ENCODE measurements around the gene OR6N2.

OR6N2 gene, protein sequence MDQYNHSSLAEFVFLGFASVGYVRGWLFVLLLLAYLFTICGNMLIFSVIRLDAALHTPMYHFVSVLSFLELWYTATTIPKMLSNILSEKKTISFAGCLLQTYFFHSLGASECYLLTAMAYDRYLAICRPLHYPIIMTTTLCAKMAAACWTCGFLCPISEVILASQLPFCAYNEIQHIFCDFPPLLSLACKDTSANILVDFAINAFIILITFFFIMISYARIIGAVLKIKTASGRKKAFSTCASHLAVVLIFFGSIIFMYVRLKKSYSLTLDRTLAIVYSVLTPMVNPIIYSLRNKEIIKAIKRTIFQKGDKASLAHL

DNA sequence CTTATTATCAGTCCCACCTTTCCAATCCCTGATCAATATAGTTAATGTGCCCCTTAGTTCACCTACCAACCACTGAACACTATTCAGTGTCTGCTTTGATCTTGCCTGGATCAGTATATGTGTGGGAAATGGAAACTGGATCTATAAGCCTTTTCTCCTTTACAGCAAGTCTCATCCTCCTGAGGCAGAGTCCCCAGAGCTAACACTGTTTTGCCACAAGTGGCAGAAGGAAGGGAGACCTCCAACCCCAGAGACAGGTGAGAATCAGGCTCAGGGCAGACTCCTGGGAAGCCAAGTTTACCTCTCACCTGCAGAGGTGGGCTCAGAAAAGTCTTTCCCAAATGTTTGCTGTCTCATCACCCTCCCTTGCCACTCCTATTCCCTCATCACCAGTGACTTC is at the start of gene OR6N2:
TSS of gene OR6N2 (minus strand) at position 101 of the 400 bp plus-strand sequence. CDS start 3,569 bp downstream, outside the sequence.
- no peak for DNase-seq

DNA sequence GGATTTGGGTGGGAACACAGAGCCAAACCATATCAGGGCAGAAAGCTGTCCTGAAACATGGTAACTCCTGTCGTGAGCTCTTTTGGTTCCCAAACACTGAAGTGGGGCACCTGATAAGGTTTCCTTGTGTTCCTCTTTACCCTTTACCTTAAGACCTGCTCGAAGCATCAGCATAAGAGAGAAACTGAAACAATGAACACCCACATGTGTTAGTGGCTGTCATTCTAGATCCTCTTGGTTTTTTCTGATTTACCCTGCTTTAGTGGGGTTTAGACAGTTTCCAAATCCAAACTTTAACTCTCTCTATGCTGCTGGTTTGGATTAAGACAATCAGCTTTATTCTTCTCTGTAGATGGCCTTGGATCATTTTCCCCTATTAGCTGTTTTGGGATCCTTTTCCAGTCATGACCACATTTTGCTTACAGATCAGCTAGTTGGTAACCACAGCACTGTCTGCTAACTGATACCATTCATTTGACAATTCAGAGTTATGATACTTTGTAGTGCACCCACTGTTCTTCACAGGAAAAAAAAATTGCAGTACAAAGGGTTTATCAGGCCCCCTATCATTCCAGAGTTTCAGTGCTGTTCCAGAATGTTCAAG is 49.2 kb upstream of the OR6N2 start:
- DNase-seq = no peak

DNA sequence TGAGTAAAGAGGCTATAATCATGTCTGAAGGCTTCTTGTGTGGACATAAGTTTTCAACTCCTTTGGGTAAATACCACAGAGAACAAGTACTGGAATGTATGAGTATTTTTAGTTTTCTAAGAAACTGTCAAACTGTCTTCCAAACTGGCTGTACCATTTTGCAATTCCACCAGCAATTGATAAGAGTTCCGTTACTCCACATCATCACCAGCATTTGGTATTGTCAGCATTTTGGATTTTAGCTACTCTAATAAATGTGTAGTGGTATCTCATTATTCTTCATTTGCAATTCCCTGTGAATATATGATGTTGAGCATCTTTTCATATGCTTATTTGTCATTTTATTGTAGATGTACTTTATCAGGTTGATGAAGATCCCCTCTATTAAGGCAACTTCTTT is 40.7 kb upstream of the OR6N2 start:
- DNase-seq = no peak

DNA sequence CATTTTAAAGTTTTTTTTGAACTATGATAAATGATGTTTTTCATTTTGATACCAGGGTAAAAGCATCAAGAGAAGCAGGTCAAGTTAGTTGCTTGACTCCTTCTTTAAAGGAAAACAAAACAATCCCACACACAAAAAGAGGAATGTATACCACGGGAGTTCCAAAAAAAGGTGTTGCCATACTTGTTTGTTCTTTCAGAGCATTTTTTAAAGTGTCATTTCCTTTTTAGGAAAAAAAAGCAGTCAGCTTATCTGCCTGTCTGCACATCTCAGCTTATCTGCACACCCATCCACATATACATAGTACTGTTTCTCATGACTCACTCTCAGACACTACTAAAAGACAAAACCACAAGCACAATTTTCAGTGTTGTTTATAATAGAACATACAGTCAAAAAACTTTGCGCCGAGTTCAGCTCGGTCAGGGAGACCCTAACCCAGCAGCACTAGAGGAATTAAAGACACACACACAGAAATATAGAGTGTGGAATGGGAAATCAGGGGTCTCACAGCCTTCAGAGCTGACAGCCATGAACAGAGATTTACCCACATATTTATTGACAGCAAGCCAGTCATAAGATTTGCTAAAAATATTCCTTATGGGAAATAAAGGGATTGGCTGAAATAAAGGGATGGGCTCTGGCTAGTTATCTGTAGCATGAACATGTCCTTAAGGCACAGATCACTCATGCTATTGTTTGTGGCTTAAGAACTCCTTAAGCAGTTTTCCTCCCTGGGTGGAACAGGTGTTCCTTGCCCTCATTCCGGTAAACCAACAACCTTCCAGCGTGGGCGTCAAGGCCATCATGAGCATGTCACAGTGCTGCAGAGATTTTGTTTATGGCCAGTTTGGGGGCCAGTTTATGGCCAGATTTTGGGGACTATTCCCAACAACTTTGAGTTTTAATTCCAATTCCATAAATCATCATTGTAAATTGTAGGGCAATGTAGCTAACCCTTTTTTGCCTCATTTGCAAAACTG is 38.7 kb upstream of the OR6N2 start:
- DNase-seq = peak; percentile 65

DNA sequence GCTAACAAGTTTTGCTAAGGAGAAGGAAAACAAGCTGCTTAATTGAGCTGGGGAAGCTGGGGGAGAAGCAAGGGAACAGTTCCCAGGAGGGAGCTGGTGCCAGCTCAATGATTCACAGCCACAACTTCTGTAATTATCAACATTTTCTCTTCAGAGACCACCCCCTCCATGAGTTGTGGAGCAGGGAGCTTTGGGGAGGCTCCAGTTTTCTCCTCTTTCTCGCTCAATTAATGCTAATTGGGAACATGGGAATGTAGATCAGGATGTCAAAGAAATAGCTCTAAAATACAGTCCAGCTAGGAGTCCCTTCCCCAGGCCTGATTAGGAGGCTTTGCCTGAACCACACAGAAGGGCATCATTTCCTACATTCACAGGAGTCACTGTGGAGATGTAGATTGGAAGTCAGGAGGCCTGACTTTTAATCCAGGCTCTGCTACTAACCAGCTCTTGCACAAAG is 38.0 kb upstream of the OR6N2 start:
- no peak for DNase-seq

DNA sequence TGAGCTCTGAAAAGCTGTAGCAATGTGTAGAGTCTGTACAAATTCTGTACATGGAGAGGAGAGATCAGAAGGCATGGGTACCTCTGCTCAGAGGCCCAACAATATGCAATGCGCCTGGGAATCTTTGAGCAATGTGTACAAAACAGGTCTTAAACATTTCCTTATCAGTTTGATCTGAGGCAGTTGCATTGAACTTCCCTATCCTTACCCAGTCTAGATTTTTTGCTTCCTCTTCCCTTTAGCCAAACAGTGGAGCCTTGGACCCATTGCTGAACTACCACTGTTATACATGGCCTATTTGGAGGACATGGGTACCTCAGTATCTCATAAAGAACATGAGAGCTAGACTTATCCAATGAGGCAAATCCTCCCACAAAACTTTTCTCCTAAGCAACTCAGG is 37.6 kb upstream of the OR6N2 start:
- DNase-seq = no peak

DNA sequence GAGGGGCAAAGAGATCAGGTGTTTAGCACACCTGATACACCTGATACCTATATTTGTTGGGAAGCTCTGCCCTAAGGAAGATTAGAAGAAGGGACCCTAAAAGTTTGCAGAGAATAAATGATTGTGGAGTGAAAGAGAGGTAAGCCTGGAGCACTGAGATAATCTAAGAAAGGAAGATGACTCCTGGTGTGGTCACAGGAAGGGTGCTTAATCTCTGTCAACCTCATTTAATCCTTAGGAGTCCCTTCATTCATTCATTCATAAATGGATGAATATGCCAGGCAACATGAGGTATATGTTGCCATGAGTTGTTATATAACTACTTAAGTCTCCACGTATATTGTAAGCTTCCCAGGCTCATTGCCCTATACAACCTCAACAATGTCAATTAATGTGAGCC is 34.0 kb upstream of the OR6N2 start:
- no peak for DNase-seq

DNA sequence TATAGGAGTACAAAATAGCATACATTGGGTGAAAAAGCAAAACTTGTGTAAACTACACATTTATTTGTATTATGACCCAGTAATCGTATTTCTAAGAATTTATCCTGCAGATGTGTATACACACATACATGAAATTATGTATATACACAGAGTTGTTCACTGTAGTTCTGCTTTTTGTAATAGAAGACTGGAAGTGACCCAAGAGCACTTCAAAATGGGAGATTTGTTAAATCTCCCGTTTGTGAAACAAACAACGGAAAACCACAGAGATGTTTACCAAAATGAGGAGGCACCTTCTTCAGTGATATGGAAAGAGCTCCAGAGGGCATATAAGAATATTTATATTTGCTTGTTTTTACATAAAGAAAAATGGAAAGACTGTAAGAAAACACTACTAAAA is 32.2 kb upstream of the OR6N2 start:
- no peak for DNase-seq

DNA sequence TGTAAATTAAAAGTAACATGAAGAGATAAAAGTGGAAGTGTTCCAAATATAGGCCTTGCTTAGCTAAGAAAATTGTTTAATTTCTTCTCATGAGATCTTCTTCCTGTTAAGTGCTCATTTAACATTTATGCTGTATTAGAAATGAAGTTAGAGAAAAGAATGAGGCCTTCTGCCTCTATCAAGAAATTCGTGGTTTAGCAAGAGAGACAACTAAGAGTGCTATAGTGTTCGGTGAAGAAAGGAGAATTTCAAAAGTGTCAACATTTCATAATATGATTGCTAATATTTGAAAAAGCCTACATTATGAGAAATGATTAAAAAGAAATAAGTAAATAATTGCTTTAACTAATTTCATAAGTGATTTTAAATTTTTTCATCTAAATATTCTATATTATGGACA is 31.3 kb upstream of the OR6N2 start:
- no peak for DNase-seq

DNA sequence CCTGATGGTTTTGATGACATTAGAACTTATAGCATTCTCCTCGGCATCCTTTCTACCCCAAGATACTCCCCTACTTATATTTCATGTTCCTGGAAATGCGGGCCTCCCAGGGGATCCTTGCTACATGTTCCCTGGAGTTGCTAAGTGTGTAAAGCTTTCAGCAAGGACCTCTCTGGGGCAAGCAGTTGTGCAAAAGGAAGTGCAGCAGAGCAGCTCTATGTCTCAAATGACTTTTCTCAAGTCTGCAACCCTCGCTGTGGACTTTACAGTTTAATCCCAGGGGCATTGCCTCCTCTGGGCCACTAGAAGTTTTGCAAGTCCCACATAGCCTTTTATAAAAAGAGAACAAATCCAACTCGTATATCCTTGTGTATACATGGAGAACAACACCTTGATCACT is 29.3 kb upstream of the OR6N2 start:
- no peak for DNase-seq

DNA sequence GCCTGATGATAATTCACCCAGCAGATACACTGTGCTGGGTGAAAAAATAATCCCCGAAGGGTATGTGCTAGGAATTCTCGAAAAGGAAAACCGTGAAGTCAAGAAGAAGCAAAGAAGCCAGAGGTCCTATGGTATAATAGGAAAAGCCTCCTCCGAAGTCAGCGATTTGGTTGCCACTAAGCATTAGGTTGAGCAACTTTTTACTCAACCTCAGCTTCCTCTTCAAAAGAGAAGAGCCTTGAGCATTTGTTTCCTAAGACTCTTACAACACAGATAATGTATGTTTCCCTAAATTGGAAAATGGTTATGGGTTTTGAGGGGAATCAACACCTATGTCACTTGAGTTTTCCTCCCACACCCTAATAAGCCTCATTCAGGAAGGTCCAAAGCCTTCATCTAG is 28.9 kb upstream of the OR6N2 start:
- no peak for DNase-seq

DNA sequence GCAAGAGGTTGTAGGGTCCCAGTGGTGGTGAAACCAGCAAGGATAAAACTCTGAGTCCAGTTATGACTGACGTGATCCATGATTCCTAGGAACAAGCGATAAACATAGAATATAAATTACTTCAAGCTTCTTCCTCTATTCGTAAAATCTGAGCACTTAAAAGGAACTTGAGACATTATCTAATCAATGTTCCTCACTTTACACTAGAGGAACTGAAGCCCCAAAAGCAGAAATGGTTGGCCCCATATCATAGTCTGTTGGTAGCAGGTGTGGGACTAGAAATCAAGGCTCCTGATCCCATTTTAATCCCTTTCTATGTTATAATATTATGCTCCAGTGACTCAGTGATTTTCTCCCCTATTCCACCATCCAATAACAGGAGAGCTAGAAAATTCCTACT is 28.3 kb upstream of the OR6N2 start:
- no peak for DNase-seq

DNA sequence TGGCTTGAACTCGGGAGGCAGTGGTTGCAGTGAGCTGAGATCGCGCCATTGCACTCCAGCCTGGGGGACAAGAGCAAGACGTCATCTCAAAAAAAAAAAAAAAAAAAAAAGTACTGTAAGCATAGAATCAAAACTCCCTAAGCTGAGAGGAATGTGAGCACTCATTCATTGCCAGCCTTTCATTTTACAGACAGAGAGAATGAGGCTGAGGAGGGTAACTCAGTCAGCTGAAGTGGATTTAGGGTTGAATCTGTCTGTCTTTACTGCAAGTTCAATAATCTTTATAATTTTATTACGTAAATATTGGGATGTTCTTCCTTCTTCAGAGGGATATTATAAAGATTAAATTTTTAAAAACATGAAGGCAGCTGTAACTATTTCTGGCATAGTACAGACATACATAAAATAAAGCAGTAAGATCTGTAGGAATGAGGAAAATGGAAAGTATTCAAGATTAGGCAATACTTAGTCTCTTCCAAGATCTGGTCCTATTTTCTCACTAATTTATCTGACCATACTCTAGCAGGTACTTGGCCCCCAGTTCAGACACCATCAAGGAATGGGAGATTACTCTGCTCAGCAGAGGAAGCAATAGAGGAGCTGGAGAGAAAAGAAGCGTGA is 26.0 kb upstream of the OR6N2 start:
- no peak for DNase-seq

DNA sequence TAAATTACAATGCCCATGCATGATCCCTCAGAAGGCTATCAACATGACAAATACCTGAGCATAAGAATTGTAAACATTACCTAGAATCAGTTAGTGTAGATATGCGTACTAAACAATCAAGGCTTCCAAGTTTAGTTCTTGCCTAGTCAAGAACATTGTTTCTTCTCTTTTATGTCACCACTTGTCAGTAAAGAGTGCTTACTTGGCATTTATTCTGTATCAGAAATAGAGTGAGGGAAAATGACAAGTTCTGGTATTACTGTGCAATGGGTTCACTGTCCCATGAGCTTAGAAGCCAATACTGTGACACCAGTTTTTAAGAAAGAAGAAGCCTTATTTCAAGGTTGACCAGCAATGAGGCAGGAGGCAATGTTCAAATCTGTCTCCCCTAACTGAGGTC is 22.7 kb upstream of the OR6N2 start:
- DNase-seq = no peak

DNA sequence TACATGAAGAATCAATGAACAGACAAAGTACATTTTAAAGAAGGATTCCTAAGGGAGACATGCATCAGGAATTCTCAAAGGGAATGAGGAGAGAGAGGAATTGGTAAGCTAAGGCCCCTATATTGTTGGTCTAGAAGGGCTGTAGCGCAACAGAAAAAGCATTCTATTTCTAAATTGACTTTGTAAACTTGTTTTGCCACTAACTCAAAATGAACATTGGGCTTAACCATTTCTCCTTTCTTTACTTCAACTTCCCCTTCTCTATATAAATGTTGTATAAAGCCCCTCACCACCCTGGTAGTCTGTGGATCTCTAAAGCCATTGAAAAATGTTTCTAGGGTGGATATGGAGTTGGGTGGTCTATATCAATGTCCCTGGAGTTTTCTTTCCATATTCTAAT is 20.4 kb upstream of the OR6N2 start:
- no peak for DNase-seq

DNA sequence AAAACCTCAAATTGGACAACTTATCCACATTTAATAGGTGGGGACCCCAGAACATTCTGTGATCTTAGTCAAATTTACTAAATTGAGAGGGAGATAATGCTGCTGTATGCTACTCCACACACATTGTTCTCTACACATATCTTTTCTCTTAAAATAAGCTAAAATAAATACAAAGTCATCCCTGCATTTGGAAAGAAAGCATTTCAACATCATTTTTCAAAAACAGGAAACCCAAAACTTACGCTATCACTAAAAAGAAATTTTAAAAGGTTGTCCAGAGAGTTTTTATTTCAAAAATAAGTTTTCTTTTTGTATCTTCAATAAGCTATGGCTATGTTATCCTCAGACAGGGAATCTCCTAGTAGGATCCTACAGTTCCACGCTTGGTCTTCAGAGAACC is 19.5 kb upstream of the OR6N2 start:
- no peak for DNase-seq

DNA sequence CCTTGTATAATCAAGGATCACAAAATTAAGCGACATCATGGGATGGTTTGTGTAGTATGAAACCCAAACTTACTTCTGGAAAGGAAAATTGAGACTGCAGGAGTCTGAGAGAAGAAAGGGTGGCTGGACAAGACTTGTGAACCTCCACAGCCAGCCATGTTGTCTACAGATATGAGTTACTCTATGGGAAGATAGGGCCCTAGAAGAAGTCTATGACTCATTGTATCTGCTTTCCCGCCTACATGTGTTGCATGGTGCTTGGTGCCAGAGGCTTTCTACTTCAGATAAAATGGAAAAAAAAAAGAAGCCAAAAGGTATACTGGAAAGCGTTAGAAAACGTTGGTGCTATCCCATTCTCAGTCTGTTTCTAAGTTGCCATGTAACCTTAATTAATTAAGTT is 18.7 kb upstream of the OR6N2 start:
- no peak for DNase-seq

DNA sequence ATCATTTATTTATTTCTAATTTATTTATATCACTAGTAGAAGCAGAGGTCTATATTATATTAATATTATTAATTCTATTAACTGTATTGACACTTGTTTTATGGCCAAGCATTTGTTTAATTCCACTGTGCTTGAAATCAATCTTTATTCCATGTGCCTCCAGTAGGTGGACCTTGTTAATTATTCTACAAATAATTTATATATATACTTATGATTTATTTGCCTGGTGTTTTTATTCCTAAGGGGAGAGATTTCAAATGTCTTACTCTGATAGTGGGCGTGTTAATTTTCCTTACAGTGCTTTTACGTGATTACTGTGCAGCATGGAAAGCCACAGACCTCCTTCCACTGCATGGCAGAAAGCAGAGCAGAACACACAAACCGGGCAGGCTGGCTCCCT is 17.5 kb upstream of the OR6N2 start:
- DNase-seq = no peak

DNA sequence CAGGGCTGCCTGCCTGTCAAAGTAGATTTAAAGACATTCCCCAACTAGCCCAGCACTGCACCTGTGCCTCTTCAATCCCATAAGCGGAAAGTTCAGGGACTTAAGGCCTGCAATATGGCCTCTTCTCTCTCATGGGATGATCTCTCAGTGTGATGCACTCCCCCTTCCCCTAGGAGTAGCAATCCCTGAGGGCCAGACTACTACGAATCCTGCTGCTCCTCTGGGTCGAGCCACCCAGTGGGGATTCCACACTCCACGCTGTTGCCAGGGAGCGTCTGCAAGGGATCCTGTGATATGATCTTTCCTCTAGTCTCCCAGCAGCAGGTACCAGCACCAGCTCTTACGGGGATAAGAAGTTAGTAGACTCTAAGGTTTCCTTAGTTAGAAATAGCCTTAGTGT is 13.2 kb upstream of the OR6N2 start:
- DNase-seq = no peak

DNA sequence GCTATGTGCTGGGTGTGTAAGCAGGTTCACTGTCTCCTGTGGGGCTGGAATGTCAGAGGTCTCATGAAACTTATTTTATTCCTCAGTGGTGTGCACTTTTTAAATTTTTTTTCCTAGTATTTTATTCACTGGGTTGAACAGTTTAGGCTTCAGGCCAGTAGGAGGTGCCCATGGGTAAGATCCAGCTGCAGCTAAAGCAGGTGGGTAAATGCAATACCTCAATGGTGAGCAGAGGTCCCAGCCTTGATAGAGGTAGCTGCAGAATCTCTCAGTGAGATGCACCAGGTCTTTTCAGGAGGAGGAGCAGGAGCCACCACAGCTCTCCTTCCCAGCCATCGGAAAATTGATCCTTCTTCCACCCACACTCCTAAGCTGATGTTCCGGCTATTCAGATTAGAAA is 12.6 kb upstream of the OR6N2 start:
- peak; percentile 45 for DNase-seq

DNA sequence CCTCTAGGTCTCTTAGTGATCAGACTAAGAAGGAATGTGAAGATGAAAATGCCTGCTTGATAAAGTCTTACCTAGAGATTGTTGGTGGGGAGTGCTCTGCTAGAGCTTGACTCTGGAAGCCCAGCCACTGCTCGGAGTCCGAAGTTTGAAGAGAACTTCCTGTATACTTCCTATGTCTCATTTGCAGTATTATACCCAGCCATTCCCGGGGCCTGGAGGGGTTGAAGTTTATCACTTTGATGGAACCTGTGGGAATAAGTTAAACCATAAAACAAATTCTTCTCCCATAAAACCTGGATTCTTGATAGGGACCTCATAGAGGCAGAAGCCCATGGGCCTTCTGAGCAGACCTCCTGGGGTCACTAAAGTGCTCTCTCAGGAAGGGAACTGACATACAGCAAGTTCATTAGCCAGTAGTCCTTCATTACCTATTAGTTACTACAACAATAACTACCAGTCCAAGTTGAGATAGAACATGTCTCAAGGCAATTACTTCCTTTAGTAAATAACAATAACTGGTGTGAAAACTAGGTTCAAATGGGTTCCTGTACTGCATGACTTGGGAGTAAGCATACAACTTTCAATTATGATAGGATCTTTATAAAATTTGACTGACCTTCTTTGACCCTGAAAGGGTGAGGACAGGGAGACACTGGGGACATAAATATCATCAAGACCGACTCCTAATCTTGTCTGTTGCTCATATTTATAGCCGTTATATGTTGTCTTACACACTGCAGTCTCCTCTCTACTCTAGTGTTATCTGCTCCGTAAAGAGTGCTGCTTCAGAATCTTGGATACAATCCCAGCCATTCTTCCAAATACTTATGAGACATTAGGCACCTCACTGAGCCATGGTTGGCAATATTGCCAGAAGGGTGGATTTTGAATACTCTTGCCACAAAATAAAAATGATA is 8.8 kb downstream of the OR6N2 start, which contains the start of gene OR6N1:
TSS of gene OR6N1 (minus strand) at position 246 of the 917 bp plus-strand sequence. CDS start 5,513 bp downstream, outside the sequence.
- no peak for DNase-seq

DNA sequence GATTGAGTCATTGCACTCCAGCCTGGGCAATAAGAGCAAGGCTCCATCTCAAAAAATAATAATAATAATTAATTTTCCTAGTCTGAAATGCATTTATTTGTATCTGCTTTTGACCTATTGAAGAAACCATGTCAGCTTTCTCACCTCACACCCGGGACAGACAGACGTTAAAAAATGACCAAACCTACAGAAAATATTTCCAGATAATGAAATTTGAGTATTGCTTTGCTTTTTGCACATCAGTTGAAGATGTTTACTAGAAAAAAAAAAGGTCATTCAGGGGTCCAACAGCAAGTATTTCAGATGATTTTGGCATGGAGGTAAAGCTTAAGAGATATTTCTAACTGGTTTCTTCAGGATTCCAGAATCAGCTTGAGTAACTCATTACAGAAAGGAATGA is 26.6 kb downstream of the OR6N2 start, which contains the start of gene OR6K6:
TSS of gene OR6K6 (plus strand) at position 301 of the 400 bp plus-strand sequence. CDS start 168 bp downstream, outside the sequence.
- DNase-seq = no peak
